Stimulated activated CD4-positive, alpha-beta T cell treated with anti-CD3 and anti-CD28 coated beads, Interleukin-1b, Interleukin-23, amount 100 ng/mL, for 24 hours (primary cell): ENCODE data around the gene ROBO1.

Experiments used
- DNase-seq, 4 experiments: peaks; one replicate each; pipeline ENCODE4 v3.0.0-alpha.2; 2020; ENCODE audit warnings: low read depth in 4 of 4, low spot score in 1 of 4

Gene ROBO1

GRCh38 chr3:78858910-78859309 is 908.9 kb downstream of the ROBO1 start:
- DNase-seq = no peak

GRCh38 chr3:78858174-78858573 is 909.6 kb downstream of the ROBO1 start:
- no peak for DNase-seq

GRCh38 chr3:78857494-78858111 is 910.2 kb downstream of the ROBO1 start:
- DNase-seq = no peak

GRCh38 chr3:78856164-78856563 is 911.6 kb downstream of the ROBO1 start:
- DNase-seq = no peak

- DNase-seq = no peak
These were observed 912.6 kb downstream of the ROBO1 start for GRCh38 chr3:78855190-78855589.

- no peak for DNase-seq
These were observed 919.2 kb downstream of the ROBO1 start for GRCh38 chr3:78848392-78849288.

- DNase-seq = no peak
These were observed 920.2 kb downstream of the ROBO1 start for GRCh38 chr3:78847603-78848002.

- DNase-seq = no peak
These were observed 920.6 kb downstream of the ROBO1 start for GRCh38 chr3:78847203-78847602.

- DNase-seq = no peak
These were observed 921.1 kb downstream of the ROBO1 start for GRCh38 chr3:78846718-78847117.

GRCh38 chr3:78845605-78846004 is 922.2 kb downstream of the ROBO1 start:
- no peak for DNase-seq

GRCh38 chr3:78844307-78844706 is 923.5 kb downstream of the ROBO1 start:
- no peak for DNase-seq

- no peak for DNase-seq
These were observed 928.1 kb downstream of the ROBO1 start for GRCh38 chr3:78839693-78840092.

GRCh38 chr3:78838362-78838761 is 929.4 kb downstream of the ROBO1 start:
- no peak for DNase-seq

GRCh38 chr3:78834910-78835309 is 932.9 kb downstream of the ROBO1 start:
- DNase-seq = no peak

GRCh38 chr3:78832785-78833204 is 935.0 kb downstream of the ROBO1 start:
- no peak for DNase-seq

- DNase-seq = no peak
These were observed 936.3 kb downstream of the ROBO1 start for GRCh38 chr3:78831446-78831972.

- DNase-seq = no peak
These were observed 937.3 kb downstream of the ROBO1 start for GRCh38 chr3:78830470-78830869.

GRCh38 chr3:78827618-78828017 is 940.2 kb downstream of the ROBO1 start:
- no peak for DNase-seq

GRCh38 chr3:78825858-78826215 is 942.0 kb downstream of the ROBO1 start:
- DNase-seq = no peak

GRCh38 chr3:78825118-78825857 is 942.5 kb downstream of the ROBO1 start:
- DNase-seq = no peak

GRCh38 chr3:78823859-78824258 is 943.9 kb downstream of the ROBO1 start:
- no peak for DNase-seq

GRCh38 chr3:78823434-78823833 is 944.4 kb downstream of the ROBO1 start:
- DNase-seq = no peak
